Left hindlimb (tissue), 1 donor: ENCODE measurements around the gene ALPI.
"Not testable (repeated sequence)": the region's sequence is repeated elsewhere in the genome, so short reads cannot be mapped to it uniquely, and the experiment has no call there.

Experiments used
- DNase-seq: peaks from one replicate; pipeline ENCODE4 v3.0.0-alpha.2; 2018

Gene ALPI

GRCh38 chr2:232443669-232444408, 12.1 kb upstream of the ALPI start:
- not testable (repeated sequence) for DNase-seq

- no peak for DNase-seq
Measured at GRCh38 chr2:232444409-232445148, 11.4 kb upstream of the ALPI start.

DNA sequence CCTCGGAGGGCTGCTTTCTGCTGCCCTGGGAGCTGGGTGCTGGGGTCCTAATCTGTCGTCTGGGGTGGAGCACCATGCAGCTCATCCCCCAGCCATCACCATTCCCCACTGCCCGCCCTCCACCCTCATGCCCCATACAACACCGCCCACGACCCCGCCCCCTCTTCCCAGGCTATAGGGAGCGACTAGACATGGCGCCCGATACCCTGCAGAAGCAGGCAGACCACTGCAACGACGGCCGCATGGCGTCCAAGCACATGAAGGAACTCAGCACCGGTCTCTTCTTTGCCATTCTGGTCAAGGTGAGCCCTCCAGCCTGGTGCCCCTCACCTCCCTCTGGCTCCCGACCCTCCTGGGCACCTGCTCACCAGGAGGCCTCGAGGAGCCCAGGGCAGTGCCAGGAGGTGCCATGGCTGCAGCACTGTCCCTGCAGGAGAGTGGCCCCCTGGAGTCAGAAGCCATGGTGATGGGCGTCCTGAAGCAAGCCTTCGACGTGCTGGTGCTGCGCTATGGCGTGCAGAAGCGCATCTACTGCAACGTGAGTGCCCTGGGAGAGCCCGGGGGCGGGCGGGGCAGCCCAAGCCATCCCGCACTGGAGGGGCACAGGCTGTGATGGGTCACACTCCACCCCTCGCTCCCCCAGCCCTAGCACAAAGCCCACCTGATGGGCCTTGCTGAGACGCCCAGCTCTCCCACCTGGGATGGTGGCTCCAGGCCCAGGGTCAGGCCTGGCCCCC, 10.6 kb upstream of the ALPI start:
- DNase-seq, result not testable (repeated sequence)

DNA sequence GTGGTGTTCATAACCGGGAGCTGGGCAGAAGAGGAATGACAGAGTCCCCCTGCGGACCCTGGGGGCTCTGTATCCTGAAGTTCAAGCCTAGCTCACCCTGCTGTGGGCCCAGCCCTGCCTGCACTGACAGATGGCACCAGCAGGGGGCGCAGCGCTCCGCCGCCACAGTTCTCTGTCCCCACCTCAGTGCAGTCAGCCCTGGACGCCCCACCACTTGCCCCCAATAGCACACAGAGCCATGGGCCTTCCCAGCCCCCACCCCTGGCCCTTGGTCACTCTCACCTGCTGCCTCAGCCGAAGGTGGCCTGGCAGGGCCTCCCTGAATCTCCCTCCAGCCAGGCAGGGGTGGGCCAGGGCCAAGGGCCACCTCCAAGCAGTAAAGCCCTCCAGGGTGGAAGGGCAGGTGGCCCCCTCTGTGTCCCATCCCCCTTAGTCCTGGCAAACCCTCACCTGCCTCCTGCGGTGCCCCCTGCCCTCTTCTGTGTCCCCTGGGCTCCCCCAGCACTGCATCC, 9.6 kb upstream of the ALPI start:
- not testable (repeated sequence) for DNase-seq

- DNase-seq, result no peak
Measured at GRCh38 chr2:232447091-232447620, 8.8 kb upstream of the ALPI start.

DNA sequence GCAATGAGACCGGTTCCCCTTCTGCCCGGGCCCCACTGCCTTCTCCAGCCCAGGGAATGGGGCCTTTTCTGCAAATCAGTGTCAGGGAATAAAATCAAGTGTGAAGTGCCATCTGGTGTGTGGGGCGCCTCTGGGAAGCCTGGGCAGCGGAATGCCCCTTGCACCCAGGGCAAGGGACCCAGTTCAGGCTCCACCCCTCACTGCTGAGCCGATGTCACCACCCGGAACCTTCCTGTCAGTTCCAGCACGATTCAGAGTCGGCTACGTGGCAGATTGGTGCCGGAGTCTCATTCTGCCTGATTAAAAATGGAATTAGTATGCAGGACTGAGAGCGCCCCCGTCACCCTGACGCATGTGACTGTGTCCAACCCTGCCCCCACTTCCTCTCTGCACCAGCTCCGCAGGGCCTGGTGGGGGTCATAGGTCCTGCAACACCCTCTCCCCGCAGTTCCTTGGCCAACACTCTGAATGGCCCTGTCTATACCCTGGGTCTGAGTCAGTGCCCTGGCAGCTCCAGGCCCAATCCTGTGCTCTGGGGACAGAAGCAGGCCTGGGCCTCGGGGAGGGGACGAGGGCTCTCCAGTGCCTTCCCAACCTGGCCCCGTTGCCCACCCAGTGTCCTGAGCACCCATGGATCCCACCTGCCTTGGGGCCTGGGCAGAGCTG, 8.2 kb upstream of the ALPI start:
- DNase-seq, result no peak

- no peak for DNase-seq
Measured at GRCh38 chr2:232448304-232448690, 7.7 kb upstream of the ALPI start.

DNA sequence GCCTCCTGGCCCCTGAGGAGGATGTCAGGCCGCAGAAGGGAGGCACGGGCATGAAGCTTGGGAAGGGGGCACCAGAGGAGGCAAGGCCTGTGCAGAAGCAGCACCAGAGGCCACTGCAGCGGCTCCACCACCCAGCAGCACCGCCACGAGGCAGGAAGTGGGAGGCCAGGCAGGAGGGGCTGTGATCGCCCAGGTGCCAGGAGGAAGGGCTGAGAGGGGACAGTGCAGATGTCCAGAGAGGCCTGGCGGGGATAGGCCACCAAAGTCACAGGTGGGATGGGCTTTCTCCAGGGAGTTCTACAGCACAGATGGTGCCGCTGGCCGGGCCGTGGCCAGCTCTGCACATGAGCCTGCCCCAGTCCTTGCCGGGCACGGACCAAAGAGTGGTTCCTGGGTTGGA, 6.0 kb upstream of the ALPI start:
- no peak for DNase-seq

GRCh38 chr2:232451645-232452044, 4.3 kb upstream of the ALPI start:
- not testable (repeated sequence) for DNase-seq

DNA sequence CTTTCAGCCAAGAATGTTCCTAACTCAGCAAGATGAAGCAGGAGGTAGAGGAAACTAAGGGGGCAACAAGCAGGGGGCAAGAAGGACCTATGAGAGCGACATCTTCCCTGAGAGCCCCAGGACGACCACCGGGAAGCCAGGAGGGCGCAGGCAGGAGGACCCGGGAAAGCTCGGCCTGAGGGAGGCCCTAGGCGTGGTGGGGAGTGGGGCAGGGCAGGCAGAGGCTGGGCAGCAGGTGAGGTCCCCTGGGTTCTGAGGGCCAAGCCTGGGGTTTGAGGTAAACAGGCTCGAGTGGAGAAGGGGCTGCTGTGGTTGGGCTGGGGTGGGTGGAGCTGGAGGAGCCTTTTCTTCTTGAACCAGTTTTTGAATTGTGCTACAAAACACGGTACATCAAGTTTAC, 1.3 kb upstream of the ALPI start:
- DNase-seq, result no peak

- DNase-seq, result no peak
Measured at GRCh38 chr2:232456296-232457120, 555 bp downstream of the ALPI start.

GRCh38 chr2:232457121-232458011, 1.4 kb downstream of the ALPI start:
- DNase-seq, result no peak

- no peak for DNase-seq
Measured at GRCh38 chr2:232458051-232458660, 2.2 kb downstream of the ALPI start.

GRCh38 chr2:232458661-232459418, 2.9 kb downstream of the ALPI start:
- DNase-seq, result no peak

GRCh38 chr2:232459419-232460035, 3.6 kb downstream of the ALPI start:
- no peak for DNase-seq

GRCh38 chr2:232460171-232460570, 4.2 kb downstream of the ALPI start:
- no peak for DNase-seq

DNA sequence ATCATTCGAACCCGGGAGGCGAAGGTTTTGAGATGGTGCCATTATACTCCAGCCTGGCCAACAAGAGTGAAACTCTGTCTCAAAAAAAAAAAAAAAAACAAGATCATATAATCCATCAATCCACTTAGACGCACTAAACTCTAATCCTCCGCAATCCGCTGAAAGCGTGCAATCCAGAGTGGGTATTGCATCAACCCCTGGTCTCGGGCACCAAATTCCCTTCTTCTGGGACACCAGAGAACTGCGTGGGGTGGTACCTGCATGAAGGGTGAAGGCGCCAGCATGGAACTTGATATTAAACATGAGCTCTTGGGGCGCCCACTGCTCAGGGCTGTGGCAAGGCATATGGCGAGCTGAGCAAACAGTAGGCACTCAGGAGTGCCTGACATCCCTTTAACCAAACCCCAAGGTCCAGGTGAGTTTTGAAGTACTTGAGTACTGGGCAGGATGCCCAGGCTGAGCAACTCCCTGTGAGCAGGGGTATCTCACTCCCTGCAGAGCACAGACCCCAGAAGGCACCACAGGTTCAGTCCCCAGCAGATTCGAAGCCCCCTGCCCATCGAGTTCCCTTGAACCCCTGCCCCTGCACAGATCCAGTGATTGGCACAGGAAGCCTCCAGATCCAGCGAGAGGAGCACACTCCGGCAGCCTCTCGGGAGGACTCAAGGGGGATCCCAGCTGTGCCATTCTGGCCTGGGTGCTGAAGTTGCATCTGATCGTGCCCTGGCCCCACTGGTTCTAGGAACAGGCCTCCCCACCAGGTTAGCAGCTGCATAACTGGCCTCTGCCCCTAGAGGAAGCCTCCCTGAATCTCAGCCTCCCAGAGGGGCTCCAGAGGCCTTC, 8.0 kb downstream of the ALPI start:
- DNase-seq, result peak; percentile 13

GRCh38 chr2:232464544-232464885, 8.6 kb downstream of the ALPI start:
- DNase-seq, result no peak
